Cardiac fibroblast (primary cell): ENCODE measurements around the gene LEFTY1.
A peak's percentile ranks its signal among the peaks of the same experiment; 100 is the strongest.

Source experiments
- DNase-seq, 2 donors: peaks; one replicate each; pipeline versions ENCODE4 v3.0.0 to v3.0.0-alpha.2; 2010; ENCODE audit warnings: low read depth in 2 of 2
- H3K4me3 ChIP-seq, 2 donors: replicated peaks in 1 of 2; 1 replicate in 1 of 2; 2 replicates in 1 of 2; pipeline ENCODE4 v1.5.1; 2011; ENCODE audit warnings: low read depth in 2 of 2, low read length in 2 of 2, mild to moderate bottlenecking in 2 of 2, moderate library complexity in 1 of 2
- CTCF ChIP-seq: IDR thresholded peaks from one replicate; pipeline ENCODE4 v1.5.1; 2011; ENCODE audit warnings: low read depth, mild to moderate bottlenecking, low read length, inconsistent platforms

LEFTY1 gene

GRCh38 chr1:225915538-225915991, 26.6 kb upstream of the LEFTY1 start:
- DNase-seq: no peak
- H3K4me3 ChIP-seq: no peak overlapping the region
- TF ChIP-seq CTCF: no peak

- no peak for DNase-seq
- no peak overlapping the region for H3K4me3 ChIP-seq
- TF ChIP-seq CTCF: no peak
Measured at GRCh38 chr1:225914947-225915346, 26.0 kb upstream of the LEFTY1 start.

GRCh38 chr1:225914391-225914790, 25.4 kb upstream of the LEFTY1 start:
- no peak for TF ChIP-seq CTCF
- DNase-seq: no peak
- no peak overlapping the region for H3K4me3 ChIP-seq

- peak; percentile 59 to 66 for DNase-seq
- no peak overlapping the region for H3K4me3 ChIP-seq
- TF ChIP-seq CTCF: peak; percentile 58
Measured at GRCh38 chr1:225911191-225912130, 22.5 kb upstream of the LEFTY1 start.

- no peak overlapping the region for H3K4me3 ChIP-seq
- no peak for TF ChIP-seq CTCF
- no peak for DNase-seq
Measured at GRCh38 chr1:225909477-225909876, 20.5 kb upstream of the LEFTY1 start.

- TF ChIP-seq CTCF: no peak
- DNase-seq: no peak
- no peak overlapping the region for H3K4me3 ChIP-seq
Measured at GRCh38 chr1:225908773-225909172, 19.8 kb upstream of the LEFTY1 start.
